K562 (cell line): Measurements from ENCODE around the gene KCTD21.

Source experiments
- E2F1 ChIP-seq: sonication (generic); formaldehyde crosslinking; IDR thresholded peaks from 2 replicates; pipeline ENCODE4 v1.8.1; 2023; ENCODE audit warnings: mild to moderate bottlenecking, missing genetic modification reagents, moderate library complexity
- EZH2 ChIP-seq: IDR thresholded peaks from 2 replicates; pipeline ENCODE4 v1.6.1; 2012; ENCODE audit warnings: low read depth, mild to moderate bottlenecking, inconsistent platforms, low read length, borderline replicate concordance
- HMG20A ChIP-seq: fragments of 450-650 bp; formaldehyde crosslinking; conservative IDR thresholded peaks from 2 replicates; pipeline ENCODE4 v1.4.0; 2020; ENCODE audit warnings: mild to moderate bottlenecking, mixed read lengths
- HNRNPL ChIP-seq: fragments of 200-400 bp; formaldehyde crosslinking; IDR thresholded peaks from 2 replicates; pipeline ENCODE4 v1.6.1; 2017; ENCODE audit warnings: low read depth, mild to moderate bottlenecking, low read length
- MTF1 ChIP-seq: fragments of 250-450 bp; sonication (Bioruptor Pico); IDR thresholded peaks from 2 replicates; pipeline ENCODE4 v1.9.0; 2021; ENCODE audit warnings: moderate library complexity, mild to moderate bottlenecking, inconsistent platforms, borderline replicate concordance
- MYBL2 ChIP-seq, 2 experiments: fragments of 450-650 bp in 1 of 2; sonication (generic) in 1 of 2; formaldehyde crosslinking in 1 of 2; IDR thresholded peaks; 2 replicates each; pipeline versions ENCODE4 v1.6.1 to v1.8.1; 2017 to 2022; ENCODE audit warnings: borderline replicate concordance in 1 of 2, inconsistent platforms in 1 of 2, low read depth in 1 of 2, mild to moderate bottlenecking in 1 of 2, missing genetic modification reagents in 1 of 2, moderate library complexity in 1 of 2
- NFIC ChIP-seq: fragments of 450-650 bp; IDR thresholded peaks from 2 replicates; pipeline ENCODE4 v1.6.1; 2017; ENCODE audit warnings: mild to moderate bottlenecking, inconsistent platforms
- RBM22 ChIP-seq: fragments of 200-400 bp; formaldehyde crosslinking; IDR thresholded peaks from 2 replicates; pipeline ENCODE4 v1.6.1; 2018; ENCODE audit warnings: low read length, low read depth; ENCODE audit not compliant: poor library complexity, severe bottlenecking
- SREBF2 ChIP-seq: sonication (generic); formaldehyde crosslinking; IDR thresholded peaks from 2 replicates; pipeline ENCODE4 v1.4.0; 2020; ENCODE audit warnings: mild to moderate bottlenecking, missing genetic modification reagents
- ZNF408 ChIP-seq: fragments of 250-450 bp; sonication (Bioruptor Pico); IDR thresholded peaks from 2 replicates; pipeline ENCODE4 v1.4.0; 2020; ENCODE audit warnings: low read depth, mild to moderate bottlenecking, moderate library complexity
- ZSCAN29 ChIP-seq: fragments of 450-650 bp; IDR thresholded peaks from 2 replicates; pipeline ENCODE4 v1.6.1; 2017
- TF ChIP-seq, protein P1 (sequence below): sonication (generic); formaldehyde crosslinking; IDR thresholded peaks from 2 replicates; pipeline ENCODE4 v1.9.0; 2022; ENCODE audit warnings: mild to moderate bottlenecking, missing genetic modification reagents
- TF ChIP-seq, protein P2 (sequence below): fragments of 450-650 bp; IDR thresholded peaks from 2 replicates; pipeline ENCODE4 v1.6.1; 2016; ENCODE audit warnings: mild to moderate bottlenecking, moderate library complexity
- TF ChIP-seq, protein P3 (sequence below): fragments of 250-450 bp; sonication (Bioruptor Pico); IDR thresholded peaks from 2 replicates; pipeline ENCODE4 v1.5.1; 2021; ENCODE audit warnings: mild to moderate bottlenecking

GRCh38 chr11:78229106-78229505 lies 40.7 kb upstream of the KCTD21 start:
- TF ChIP-seq NFIC (no peak), ZNF408 (CRISPR knock-in tag) (no peak), EZH2 (no peak), MTF1 (CRISPR knock-in tag) (no peak), MYBL2 (IDR thresholded peaks at IDR 0.05; ENCODE audit: low read depth) (no peak), MYBL2 (CRISPR knock-in tag; IDR thresholded peaks at IDR 0.05; ENCODE audit: borderline replicate concordance) (no peak), RBM22 (no peak), HMG20A (no peak), HNRNPL (no peak), SREBF2 (CRISPR knock-in tag) (no peak), ZSCAN29 (no peak), E2F1 (no peak)
- TF ChIP-seq, protein P1, sequence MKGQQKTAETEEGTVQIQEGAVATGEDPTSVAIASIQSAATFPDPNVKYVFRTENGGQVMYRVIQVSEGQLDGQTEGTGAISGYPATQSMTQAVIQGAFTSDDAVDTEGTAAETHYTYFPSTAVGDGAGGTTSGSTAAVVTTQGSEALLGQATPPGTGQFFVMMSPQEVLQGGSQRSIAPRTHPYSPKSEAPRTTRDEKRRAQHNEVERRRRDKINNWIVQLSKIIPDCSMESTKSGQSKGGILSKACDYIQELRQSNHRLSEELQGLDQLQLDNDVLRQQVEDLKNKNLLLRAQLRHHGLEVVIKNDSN (CRISPR knock-in tag) = no peak
- TF ChIP-seq, protein P2, sequence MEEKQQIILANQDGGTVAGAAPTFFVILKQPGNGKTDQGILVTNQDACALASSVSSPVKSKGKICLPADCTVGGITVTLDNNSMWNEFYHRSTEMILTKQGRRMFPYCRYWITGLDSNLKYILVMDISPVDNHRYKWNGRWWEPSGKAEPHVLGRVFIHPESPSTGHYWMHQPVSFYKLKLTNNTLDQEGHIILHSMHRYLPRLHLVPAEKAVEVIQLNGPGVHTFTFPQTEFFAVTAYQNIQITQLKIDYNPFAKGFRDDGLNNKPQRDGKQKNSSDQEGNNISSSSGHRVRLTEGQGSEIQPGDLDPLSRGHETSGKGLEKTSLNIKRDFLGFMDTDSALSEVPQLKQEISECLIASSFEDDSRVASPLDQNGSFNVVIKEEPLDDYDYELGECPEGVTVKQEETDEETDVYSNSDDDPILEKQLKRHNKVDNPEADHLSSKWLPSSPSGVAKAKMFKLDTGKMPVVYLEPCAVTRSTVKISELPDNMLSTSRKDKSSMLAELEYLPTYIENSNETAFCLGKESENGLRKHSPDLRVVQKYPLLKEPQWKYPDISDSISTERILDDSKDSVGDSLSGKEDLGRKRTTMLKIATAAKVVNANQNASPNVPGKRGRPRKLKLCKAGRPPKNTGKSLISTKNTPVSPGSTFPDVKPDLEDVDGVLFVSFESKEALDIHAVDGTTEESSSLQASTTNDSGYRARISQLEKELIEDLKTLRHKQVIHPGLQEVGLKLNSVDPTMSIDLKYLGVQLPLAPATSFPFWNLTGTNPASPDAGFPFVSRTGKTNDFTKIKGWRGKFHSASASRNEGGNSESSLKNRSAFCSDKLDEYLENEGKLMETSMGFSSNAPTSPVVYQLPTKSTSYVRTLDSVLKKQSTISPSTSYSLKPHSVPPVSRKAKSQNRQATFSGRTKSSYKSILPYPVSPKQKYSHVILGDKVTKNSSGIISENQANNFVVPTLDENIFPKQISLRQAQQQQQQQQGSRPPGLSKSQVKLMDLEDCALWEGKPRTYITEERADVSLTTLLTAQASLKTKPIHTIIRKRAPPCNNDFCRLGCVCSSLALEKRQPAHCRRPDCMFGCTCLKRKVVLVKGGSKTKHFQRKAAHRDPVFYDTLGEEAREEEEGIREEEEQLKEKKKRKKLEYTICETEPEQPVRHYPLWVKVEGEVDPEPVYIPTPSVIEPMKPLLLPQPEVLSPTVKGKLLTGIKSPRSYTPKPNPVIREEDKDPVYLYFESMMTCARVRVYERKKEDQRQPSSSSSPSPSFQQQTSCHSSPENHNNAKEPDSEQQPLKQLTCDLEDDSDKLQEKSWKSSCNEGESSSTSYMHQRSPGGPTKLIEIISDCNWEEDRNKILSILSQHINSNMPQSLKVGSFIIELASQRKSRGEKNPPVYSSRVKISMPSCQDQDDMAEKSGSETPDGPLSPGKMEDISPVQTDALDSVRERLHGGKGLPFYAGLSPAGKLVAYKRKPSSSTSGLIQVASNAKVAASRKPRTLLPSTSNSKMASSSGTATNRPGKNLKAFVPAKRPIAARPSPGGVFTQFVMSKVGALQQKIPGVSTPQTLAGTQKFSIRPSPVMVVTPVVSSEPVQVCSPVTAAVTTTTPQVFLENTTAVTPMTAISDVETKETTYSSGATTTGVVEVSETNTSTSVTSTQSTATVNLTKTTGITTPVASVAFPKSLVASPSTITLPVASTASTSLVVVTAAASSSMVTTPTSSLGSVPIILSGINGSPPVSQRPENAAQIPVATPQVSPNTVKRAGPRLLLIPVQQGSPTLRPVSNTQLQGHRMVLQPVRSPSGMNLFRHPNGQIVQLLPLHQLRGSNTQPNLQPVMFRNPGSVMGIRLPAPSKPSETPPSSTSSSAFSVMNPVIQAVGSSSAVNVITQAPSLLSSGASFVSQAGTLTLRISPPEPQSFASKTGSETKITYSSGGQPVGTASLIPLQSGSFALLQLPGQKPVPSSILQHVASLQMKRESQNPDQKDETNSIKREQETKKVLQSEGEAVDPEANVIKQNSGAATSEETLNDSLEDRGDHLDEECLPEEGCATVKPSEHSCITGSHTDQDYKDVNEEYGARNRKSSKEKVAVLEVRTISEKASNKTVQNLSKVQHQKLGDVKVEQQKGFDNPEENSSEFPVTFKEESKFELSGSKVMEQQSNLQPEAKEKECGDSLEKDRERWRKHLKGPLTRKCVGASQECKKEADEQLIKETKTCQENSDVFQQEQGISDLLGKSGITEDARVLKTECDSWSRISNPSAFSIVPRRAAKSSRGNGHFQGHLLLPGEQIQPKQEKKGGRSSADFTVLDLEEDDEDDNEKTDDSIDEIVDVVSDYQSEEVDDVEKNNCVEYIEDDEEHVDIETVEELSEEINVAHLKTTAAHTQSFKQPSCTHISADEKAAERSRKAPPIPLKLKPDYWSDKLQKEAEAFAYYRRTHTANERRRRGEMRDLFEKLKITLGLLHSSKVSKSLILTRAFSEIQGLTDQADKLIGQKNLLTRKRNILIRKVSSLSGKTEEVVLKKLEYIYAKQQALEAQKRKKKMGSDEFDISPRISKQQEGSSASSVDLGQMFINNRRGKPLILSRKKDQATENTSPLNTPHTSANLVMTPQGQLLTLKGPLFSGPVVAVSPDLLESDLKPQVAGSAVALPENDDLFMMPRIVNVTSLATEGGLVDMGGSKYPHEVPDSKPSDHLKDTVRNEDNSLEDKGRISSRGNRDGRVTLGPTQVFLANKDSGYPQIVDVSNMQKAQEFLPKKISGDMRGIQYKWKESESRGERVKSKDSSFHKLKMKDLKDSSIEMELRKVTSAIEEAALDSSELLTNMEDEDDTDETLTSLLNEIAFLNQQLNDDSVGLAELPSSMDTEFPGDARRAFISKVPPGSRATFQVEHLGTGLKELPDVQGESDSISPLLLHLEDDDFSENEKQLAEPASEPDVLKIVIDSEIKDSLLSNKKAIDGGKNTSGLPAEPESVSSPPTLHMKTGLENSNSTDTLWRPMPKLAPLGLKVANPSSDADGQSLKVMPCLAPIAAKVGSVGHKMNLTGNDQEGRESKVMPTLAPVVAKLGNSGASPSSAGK = no peak
- TF ChIP-seq, protein P3, sequence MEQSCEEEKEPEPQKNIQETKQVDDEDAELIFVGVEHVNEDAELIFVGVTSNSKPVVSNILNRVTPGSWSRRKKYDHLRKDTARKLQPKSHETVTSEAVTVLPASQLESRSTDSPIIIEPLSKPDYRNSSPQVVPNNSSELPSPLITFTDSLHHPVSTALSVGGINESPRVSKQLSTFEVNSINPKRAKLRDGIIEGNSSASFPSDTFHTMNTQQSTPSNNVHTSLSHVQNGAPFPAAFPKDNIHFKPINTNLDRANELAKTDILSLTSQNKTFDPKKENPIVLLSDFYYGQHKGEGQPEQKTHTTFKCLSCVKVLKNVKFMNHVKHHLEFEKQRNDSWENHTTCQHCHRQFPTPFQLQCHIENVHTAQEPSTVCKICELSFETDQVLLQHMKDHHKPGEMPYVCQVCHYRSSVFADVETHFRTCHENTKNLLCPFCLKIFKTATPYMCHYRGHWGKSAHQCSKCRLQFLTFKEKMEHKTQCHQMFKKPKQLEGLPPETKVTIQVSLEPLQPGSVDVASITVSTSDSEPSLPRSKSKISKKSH (CRISPR knock-in tag) = no peak
